HG03064 (cell line): ENCODE results near the gene KCTD2.

Experiments
- ATAC-seq: cut with Tn5 transposase; IDR thresholded peaks from one replicate; pipeline ENCODE4 v1.9.1; 2021; ENCODE audit warnings: low read depth; ENCODE audit not compliant: unreplicated experiment

Gene KCTD2

GRCh38 chr17:75074532-75074931 is 27.5 kb downstream of the KCTD2 start:
- ATAC-seq, result no peak

- no peak for ATAC-seq
These were observed 28.7 kb downstream of the KCTD2 start for GRCh38 chr17:75075597-75076336.

- no peak for ATAC-seq
These were observed 30.1 kb downstream of the KCTD2 start for GRCh38 chr17:75077072-75077495.

GRCh38 chr17:75077496-75078283 is 30.7 kb downstream of the KCTD2 start:
- peak; percentile 40 for ATAC-seq

- peak; percentile 45 for ATAC-seq
These were observed 31.4 kb downstream of the KCTD2 start for GRCh38 chr17:75078284-75079022.

GRCh38 chr17:75079023-75079373 is 32.0 kb downstream of the KCTD2 start:
- ATAC-seq, result no peak

- no peak for ATAC-seq
These were observed 34.9 kb downstream of the KCTD2 start for GRCh38 chr17:75081611-75082540.

GRCh38 chr17:75082683-75083082 is 35.7 kb downstream of the KCTD2 start:
- no peak for ATAC-seq

GRCh38 chr17:75084039-75084660 is 37.1 kb downstream of the KCTD2 start:
- ATAC-seq, result no peak

GRCh38 chr17:75086496-75087181 is 39.6 kb downstream of the KCTD2 start:
- ATAC-seq, result no peak

GRCh38 chr17:75087182-75087557 is 40.1 kb downstream of the KCTD2 start:
- no peak for ATAC-seq

- no peak for ATAC-seq
These were observed 40.8 kb downstream of the KCTD2 start, which contains the start of gene SLC16A5 for GRCh38 chr17:75087558-75088453. Gene SLC16A5, plus strand, starts transcription at chr17:75087954. Its CDS starts 5,683 bp downstream, at chr17:75093637.

- no peak for ATAC-seq
These were observed 41.7 kb downstream of the KCTD2 start for GRCh38 chr17:75088465-75089417.

- ATAC-seq, result no peak
These were observed 44.1 kb downstream of the KCTD2 start for GRCh38 chr17:75090871-75091854.

- no peak for ATAC-seq
These were observed 44.9 kb downstream of the KCTD2 start for GRCh38 chr17:75091855-75092327.
